Lower leg skin (tissue), 4 donors: Measurements from ENCODE around the gene RAF1. TPM values are rescaled to one million over a fixed set of nuclear protein-coding genes. Genes with fewer than 3 reads are reported as not detected.

Experiments used
- DNase-seq, 2 donors: peaks; one replicate each; pipeline ENCODE4 v3.0.0-alpha.2; 2019; ENCODE audit warnings: low spot score in 2 of 2
- H3K4me3 ChIP-seq: fragments of 200-600 bp; sonication (generic); 2 replicates; pipeline ENCODE4 v1.5.1; 2017; ENCODE audit warnings: mild to moderate bottlenecking, low read depth; ENCODE audit not compliant: poor library complexity, severe bottlenecking
- CTCF ChIP-seq, 3 donors: fragments of 450-650 bp; IDR thresholded peaks; one replicate each; pipeline ENCODE4 v1.5.1; 2016; ENCODE audit warnings: antibody characterized with exemption in 3 of 3, mild to moderate bottlenecking in 3 of 3, moderate library complexity in 2 of 3
- POLR2A ChIP-seq, 2 donors: fragments of 450-650 bp; IDR thresholded peaks; one replicate each; pipeline ENCODE4 v1.6.1; 2016 to 2017; ENCODE audit warnings: antibody characterized with exemption in 2 of 2, mild to moderate bottlenecking in 1 of 2, moderate library complexity in 1 of 2
- WGBS, 2 donors: methylation state at CpG; one replicate each; pipeline ENCODE4 v1.1.5; 2018; 5-methylcytosine and 5-hydroxymethylcytosine counted together
- intact Hi-C: fragments of 100-400 bp; cut with DNase I; formaldehyde crosslinking; loops from one replicate; pipeline ENCODE4 v1.15.0; 2023; ENCODE audit warnings: low total_unique reads
- total RNA-seq, 4 donors: library from RNA; depleted of rRNA; stranded (reverse); fragments of >200 nt; gene quantifications; one replicate each; pipeline ENCODE4 v1.1.0, GENCODE V29; 2016

The RAF1 gene
- total RNA-seq, 4 donors from 2014 or later, result 126 to 140 (median 131) TPM

- no peak for DNase-seq
- intact Hi-C loops, result no loop called here
- TF ChIP-seq CTCF (IDR thresholded peaks at IDR 0.05), result no peak
- TF ChIP-seq POLR2A (IDR thresholded peaks at IDR 0.05), result no peak
- WGBS, 2 donors, result 81 to 93% methylated on average over 3 of the region's 3 CpGs
- no peak overlapping the region for H3K4me3 ChIP-seq
Observed at GRCh38 chr3:12585181-12585580, 78.7 kb downstream of the RAF1 start.

DNA sequence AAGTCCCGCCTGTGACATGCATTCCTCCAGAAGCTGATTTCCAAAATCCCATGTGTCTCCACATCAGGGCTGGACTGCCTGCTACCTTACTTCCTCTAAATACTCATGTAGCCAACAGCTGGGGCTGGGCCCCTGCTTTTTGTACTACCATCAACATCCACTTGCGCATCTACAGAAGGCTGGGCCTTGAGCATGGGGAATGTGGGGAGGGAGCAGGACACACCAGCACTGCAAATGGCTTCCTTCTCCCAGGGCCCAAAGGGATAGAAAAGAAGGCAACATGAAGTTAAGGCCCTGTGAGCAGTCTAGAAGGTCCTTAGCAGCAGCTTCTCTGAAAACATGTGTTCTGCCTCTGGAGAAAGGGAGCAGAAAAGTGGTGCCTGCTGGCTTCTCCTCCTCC, 79.8 kb downstream of the RAF1 start:
- intact Hi-C loops, result no loop called here
- 69 to 92% methylated on average over 2 of the region's 2 CpGs for WGBS, 2 donors
- TF ChIP-seq CTCF (IDR thresholded peaks at IDR 0.05), result no peak
- TF ChIP-seq POLR2A (IDR thresholded peaks at IDR 0.05), result no peak
- no peak overlapping the region for H3K4me3 ChIP-seq
- DNase-seq, result no peak

- no peak overlapping the region for H3K4me3 ChIP-seq
- no peak for DNase-seq
- TF ChIP-seq CTCF (IDR thresholded peaks at IDR 0.05), result no peak
- no peak for TF ChIP-seq POLR2A (IDR thresholded peaks at IDR 0.05)
- intact Hi-C loops, result no loop called here
Observed at GRCh38 chr3:12583280-12583679, 80.6 kb downstream of the RAF1 start.

DNA sequence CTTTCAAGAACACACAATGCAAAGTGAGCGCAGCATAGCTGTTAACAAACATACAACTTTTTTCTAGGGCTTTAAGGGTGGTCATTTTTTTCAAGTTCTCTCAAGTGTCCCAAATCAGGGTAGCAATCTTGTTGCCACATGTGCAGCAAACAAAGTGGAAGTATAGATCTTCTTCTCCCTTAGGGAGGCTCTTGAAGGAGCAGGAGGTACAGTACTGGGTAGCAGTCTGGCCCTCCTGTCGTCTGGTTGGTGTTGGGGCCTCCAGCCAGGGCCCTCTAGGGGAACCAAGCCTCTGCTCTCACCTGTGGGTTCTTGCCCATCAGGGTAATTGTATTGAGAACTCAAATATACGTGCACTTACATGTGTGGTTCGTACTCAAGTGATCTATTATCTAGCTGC, 81.2 kb downstream of the RAF1 start:
- WGBS, 2 donors, result 78 to 84% methylated on average over 4 of the region's 4 CpGs
- no peak for TF ChIP-seq CTCF (IDR thresholded peaks at IDR 0.05)
- no peak for TF ChIP-seq POLR2A (IDR thresholded peaks at IDR 0.05)

DNA sequence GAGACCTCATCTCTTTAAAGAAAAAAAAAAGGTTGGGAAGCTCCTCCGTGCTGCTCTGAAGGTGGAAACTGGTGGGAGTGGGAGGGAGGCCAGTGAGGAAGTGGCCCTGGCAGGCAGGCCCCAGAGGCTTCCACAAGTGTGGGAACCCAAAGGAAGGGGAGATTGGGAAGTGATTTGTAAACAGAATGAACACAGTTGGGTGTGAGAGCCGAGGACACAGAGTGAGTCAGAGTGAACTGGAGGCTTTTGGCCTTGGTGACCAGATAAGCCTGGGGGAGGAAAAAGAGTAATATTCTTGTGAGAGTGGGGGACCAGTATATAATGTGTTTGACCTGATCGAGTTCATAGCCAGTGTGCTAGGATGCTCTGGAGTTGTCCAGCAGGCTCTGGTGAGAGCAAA, 84.0 kb downstream of the RAF1 start:
- DNase-seq, result peak in 1 of 2 donors; percentile 60
- 57 to 70% methylated on average over 3 of the region's 3 CpGs for WGBS, 2 donors
- H3K4me3 ChIP-seq, result no peak overlapping the region
- intact Hi-C loops, result no loop called here
- no peak for TF ChIP-seq POLR2A (IDR thresholded peaks at IDR 0.05)
- no peak for TF ChIP-seq CTCF (IDR thresholded peaks at IDR 0.05)

More for the DNA sequence above, 81.2 kb downstream of the RAF1 start:
- no peak overlapping the region for H3K4me3 ChIP-seq
- intact Hi-C loops, result no loop called here
- no peak for DNase-seq

GRCh38 chr3:12579456-12579855, 84.5 kb downstream of the RAF1 start:
- TF ChIP-seq CTCF (IDR thresholded peaks at IDR 0.05) (no peak), POLR2A (IDR thresholded peaks at IDR 0.05) (no peak)
- 89 to 93% methylated on average over 3 of the region's 3 CpGs for WGBS, 2 donors
- intact Hi-C loops, result no loop called here
- no peak overlapping the region for H3K4me3 ChIP-seq
- DNase-seq, result peak in 1 of 2 donors; percentile 63
